ENCODE measurements around the gene LONP2. TPM values are rescaled to one million over a fixed set of nuclear protein-coding genes. Genes with fewer than 3 reads are reported as not detected.
A peak's percentile ranks its signal among the peaks of the same experiment; 100 is the strongest.
"Not testable (repeated sequence)": the region's sequence is repeated elsewhere in the genome, so short reads cannot be mapped to it uniquely, and the experiment has no call there.

LONP2 gene
- total RNA-seq, 2 donors from 2014 or later, result 62.4 to 69.2 TPM

- DNase-seq, result no peak
- H3K4me3 ChIP-seq, result no peak overlapping the region
- intact Hi-C loops (cut with DNase I), result loop anchor here (5.0 kb wide), 2 partner anchors 177 to 192 kb away; no protein-coding TSS in a partner anchor
- TF ChIP-seq CTCF (IDR thresholded peaks at IDR 0.05), result no peak
- H3K4me1 ChIP-seq, result no peaks in the 10 kb centered on the region
- no peak overlapping the region for H3K9ac ChIP-seq (ENCODE audit: low read depth in 2 of 2, low read length in 2 of 2)
- H3K9me3 ChIP-seq, result no peaks in the 10 kb centered on the region
- peaks cover 6% of the 10 kb centered on the region for H3K36me3 ChIP-seq
- H3K27me3 ChIP-seq, result no peaks in the 10 kb centered on the region
- no peak overlapping the region for H3K27ac ChIP-seq
Observed at GRCh38 chr16:48350736-48351135, 106.6 kb downstream of the LONP2 start.

GRCh38 chr16:48352648-48353390 is 108.7 kb downstream of the LONP2 start:
- no peaks in the 10 kb centered on the region for H3K9me3 ChIP-seq
- DNase-seq, result no peak
- H3K36me3 ChIP-seq, result peaks cover 6% of the 10 kb centered on the region
- H3K27ac ChIP-seq, result no peak overlapping the region
- H3K27me3 ChIP-seq, result no peaks in the 10 kb centered on the region
- H3K4me1 ChIP-seq, result no peaks in the 10 kb centered on the region
- intact Hi-C loops (cut with DNase I), result loop anchor here (2.0 to 5.0 kb wide), 3 partner anchors 174 to 276 kb away; no protein-coding TSS in a partner anchor
- no peak overlapping the region for H3K9ac ChIP-seq (ENCODE audit: low read depth in 2 of 2, low read length in 2 of 2)
- no peak for TF ChIP-seq CTCF (IDR thresholded peaks at IDR 0.05)
- H3K4me3 ChIP-seq, result no peak overlapping the region

- Histone ChIP-seq H3K9me3 (no peaks in the 10 kb centered on the region), H3K9ac (ENCODE audit: low read depth in 2 of 2, low read length in 2 of 2) (no peak overlapping the region)
Observed at GRCh38 chr16:48353565-48354163, 109.6 kb downstream of the LONP2 start.

GRCh38 chr16:48354385-48354784 is 110.3 kb downstream of the LONP2 start:
- not testable (repeated sequence) for H3K4me3 ChIP-seq; H3K9ac ChIP-seq (ENCODE audit: low read depth in 2 of 2, low read length in 2 of 2); H3K9me3 ChIP-seq; DNase-seq; H3K4me1 ChIP-seq; H3K36me3 ChIP-seq; H3K27ac ChIP-seq; H3K27me3 ChIP-seq
- intact Hi-C loops (cut with DNase I), result loop anchor here (5.0 kb wide), 2 partner anchors 173 to 188 kb away; no protein-coding TSS in a partner anchor

More at GRCh38 chr16:48353565-48354163, 109.6 kb downstream of the LONP2 start:
- DNase-seq, result peak; percentile 65
- intact Hi-C loops (cut with DNase I), result loop anchor here (2.0 to 5.0 kb wide), 3 partner anchors 174 to 275 kb away; no protein-coding TSS in a partner anchor
- Histone ChIP-seq H3K4me1 (no peaks in the 10 kb centered on the region), H3K27me3 (no peaks in the 10 kb centered on the region), H3K4me3 (no peak overlapping the region), H3K36me3 (peaks cover 6% of the 10 kb centered on the region), H3K27ac (no peak overlapping the region)
- peak; percentile 88 for TF ChIP-seq CTCF (IDR thresholded peaks at IDR 0.05)

GRCh38 chr16:48354877-48355855 is 111.1 kb downstream of the LONP2 start:
- Histone ChIP-seq H3K4me1 (no peaks in the 10 kb centered on the region), H3K4me3 (no peak overlapping the region), H3K36me3 (peaks cover 6% of the 10 kb centered on the region), H3K9ac (ENCODE audit: low read depth in 2 of 2, low read length in 2 of 2) (no peak overlapping the region), H3K27ac (no peak overlapping the region), H3K27me3 (no peaks in the 10 kb centered on the region), H3K9me3 (no peaks in the 10 kb centered on the region)
- DNase-seq, result no peak
- no peak for TF ChIP-seq CTCF (IDR thresholded peaks at IDR 0.05)
- intact Hi-C loops (cut with DNase I), result loop anchor here (5.0 kb wide), 2 partner anchors 172 to 187 kb away; no protein-coding TSS in a partner anchor
